NCI-H226 (cell line): Measurements from ENCODE around the gene FEM1A.
"Not testable (repeated sequence)": the region's sequence is repeated elsewhere in the genome, so short reads cannot be mapped to it uniquely, and the experiment has no call there.

ENCODE experiments used
- DNase-seq: peaks from one replicate; pipeline ENCODE4 v3.0.0-alpha.2; 2015

Gene FEM1A

GRCh38 chr19:4814625-4815425 lies 23.3 kb downstream of the FEM1A start:
- no peak for DNase-seq

- DNase-seq: peak; percentile 79
Measured at GRCh38 chr19:4815426-4816201, 24.1 kb downstream of the FEM1A start.

GRCh38 chr19:4816202-4816949 lies 24.8 kb downstream of the FEM1A start:
- DNase-seq: no peak

- no peak for DNase-seq
Measured at GRCh38 chr19:4816950-4817278, 25.4 kb downstream of the FEM1A start.

- no peak for DNase-seq
Measured at GRCh38 chr19:4817467-4818277, 26.1 kb downstream of the FEM1A start.

GRCh38 chr19:4821265-4821664 lies 29.7 kb downstream of the FEM1A start:
- DNase-seq: no peak

GRCh38 chr19:4822354-4822753 lies 30.8 kb downstream of the FEM1A start:
- not testable (repeated sequence) for DNase-seq

- no peak for DNase-seq
Measured at GRCh38 chr19:4823577-4823976, 32.0 kb downstream of the FEM1A start.

GRCh38 chr19:4829001-4829712 lies 37.6 kb downstream of the FEM1A start:
- no peak for DNase-seq

GRCh38 chr19:4830332-4830731 lies 38.8 kb downstream of the FEM1A start:
- DNase-seq: no peak

- no peak for DNase-seq
Measured at GRCh38 chr19:4830768-4831265, 39.3 kb downstream of the FEM1A start.

- DNase-seq: peak; percentile 61
Measured at GRCh38 chr19:4831304-4831978, 39.9 kb downstream of the FEM1A start, which contains the start of gene TICAM1. Gene TICAM1, minus strand, starts transcription at chr19:4831712. Its CDS starts 13,335 bp downstream, at chr19:4818377.

- not testable (repeated sequence) for DNase-seq
Measured at GRCh38 chr19:4831979-4832340, 40.4 kb downstream of the FEM1A start.

- DNase-seq: no peak
Measured at GRCh38 chr19:4832776-4833175, 41.2 kb downstream of the FEM1A start.

GRCh38 chr19:4839192-4839591 lies 47.7 kb downstream of the FEM1A start:
- no peak for DNase-seq

GRCh38 chr19:4843647-4843965 lies 52.1 kb downstream of the FEM1A start:
- DNase-seq: no peak

- DNase-seq: no peak
Measured at GRCh38 chr19:4844348-4845179, 53.0 kb downstream of the FEM1A start.

GRCh38 chr19:4845975-4846374 lies 54.4 kb downstream of the FEM1A start:
- not testable (repeated sequence) for DNase-seq

GRCh38 chr19:4847190-4847973 lies 55.8 kb downstream of the FEM1A start:
- DNase-seq: no peak

- no peak for DNase-seq
Measured at GRCh38 chr19:4849019-4849418, 57.5 kb downstream of the FEM1A start.
